Mucosa of descending colon (tissue), 3 donors: ENCODE data around the gene FAM163A. TPM values are rescaled to one million over a fixed set of nuclear protein-coding genes. Genes with fewer than 3 reads are reported as not detected.

Experiments used
- ATAC-seq: fragments of 200-7000 bp; cut with Tn5 transposase; one replicate; pipeline ENCODE4 v1.9.1; 2020; ENCODE audit warnings: mild to moderate bottlenecking, moderate library complexity
- DNase-seq, 3 donors: peaks; one replicate each; pipeline ENCODE4 v3.0.0-alpha.2; 2020
- H3K36me3 ChIP-seq: fragments of 200-600 bp; one replicate; pipeline ENCODE4 v1.8.0; 2021; ENCODE audit warnings: low read depth, mild to moderate bottlenecking
- H3K4me1 ChIP-seq: fragments of 200-600 bp; one replicate; pipeline ENCODE4 v1.8.0; 2021; ENCODE audit warnings: low read depth, mild to moderate bottlenecking
- H3K4me3 ChIP-seq: fragments of 200-600 bp; one replicate; pipeline ENCODE4 v1.8.0; 2021; ENCODE audit warnings: mild to moderate bottlenecking
- H3K9me3 ChIP-seq: fragments of 200-600 bp; one replicate; pipeline ENCODE4 v1.8.0; 2021; ENCODE audit warnings: mild to moderate bottlenecking
- intact Hi-C, 2 donors: fragments of 100-400 bp; cut with DNase I in 1 of 2; cut with micrococcal nuclease in 1 of 2; formaldehyde crosslinking; loops; one replicate each; pipeline versions ENCODE4 v1.11.0 to v1.11.1; 2022; cut with DNase I, micrococcal nuclease
- total RNA-seq, 3 donors: library from RNA; stranded (reverse); fragmentation: NEBNext Ultra II Directional in 2 of 3; extraction: Animal tissue kit (Norgen Biotek cat#: 25700) in 2 of 3; gene quantifications; one replicate each; pipeline versions ENCODE4 v1.2.1 to v1.2.4, GENCODE V29; 2021 to 2023
- TF ChIP-seq, protein P1 (sequence below): fragments of 200-600 bp; IDR thresholded peaks from one replicate; pipeline ENCODE4 v1.8.0; 2022; ENCODE audit warnings: antibody characterized with exemption, mild to moderate bottlenecking
- donor health status: DM: no; HTN: no; CAD: no; lungs with moderate emphysema.
- donor health status: DM: no; HTN: no; CAD: no.
- donor health status: DM: no; HTN: yes; CAD: no.

Gene FAM163A
- total RNA-seq, 3 donors from 2014 or later = 0.31 to 1.6 (median 0.32) TPM

DNA sequence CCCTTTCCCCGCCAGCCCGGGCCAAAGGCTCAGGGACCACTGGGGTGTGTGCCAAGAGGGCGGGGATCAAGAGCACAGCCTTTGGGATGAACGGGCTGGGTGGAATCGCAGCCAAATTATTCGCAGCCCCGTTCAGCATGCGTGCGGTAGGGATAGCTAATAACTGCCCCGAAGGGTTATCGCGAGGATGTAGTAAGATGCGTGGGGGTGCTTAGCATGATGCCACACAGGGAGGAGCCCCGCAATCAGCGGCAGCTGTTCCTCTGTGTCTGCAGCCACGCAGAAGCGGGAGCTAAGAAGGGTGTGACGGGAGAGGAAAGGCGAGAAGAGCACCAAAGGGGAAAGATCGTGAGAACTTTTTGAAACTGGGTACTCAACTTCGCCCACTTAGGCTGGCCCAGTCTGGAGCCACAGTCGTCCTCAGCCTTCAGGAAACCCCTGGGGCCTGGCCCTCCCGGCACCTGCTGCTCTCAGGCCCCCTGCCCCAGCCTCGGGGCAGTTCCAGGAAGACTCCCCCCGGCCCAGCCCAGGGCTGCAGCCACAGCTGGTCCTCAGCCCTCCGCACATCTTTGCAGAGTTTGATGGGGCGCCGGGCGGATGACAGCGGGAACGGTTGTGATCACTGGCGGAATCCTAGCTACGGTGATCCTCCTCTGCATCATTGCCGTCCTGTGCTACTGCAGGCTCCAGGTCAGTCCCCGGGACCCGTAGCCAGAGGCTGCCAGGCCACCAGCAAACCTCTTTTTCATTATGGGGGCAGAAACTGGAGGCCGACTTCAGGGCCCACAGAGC is 69.6 kb downstream of the FAM163A start:
- intact Hi-C loops = loop anchor here (5.0 kb wide), 1 partner anchor 105 kb away; no protein-coding TSS in a partner anchor

GRCh38 chr1:179813626-179814545 is 70.8 kb downstream of the FAM163A start:
- no peak for ATAC-seq
- no peaks in the 10 kb centered on the region for H3K9me3 ChIP-seq
- intact Hi-C loops = loop anchor here (5.0 kb wide), 1 partner anchor 107 kb away; no protein-coding TSS in a partner anchor
- H3K36me3 ChIP-seq = no peaks in the 10 kb centered on the region
- TF ChIP-seq, protein P1, sequence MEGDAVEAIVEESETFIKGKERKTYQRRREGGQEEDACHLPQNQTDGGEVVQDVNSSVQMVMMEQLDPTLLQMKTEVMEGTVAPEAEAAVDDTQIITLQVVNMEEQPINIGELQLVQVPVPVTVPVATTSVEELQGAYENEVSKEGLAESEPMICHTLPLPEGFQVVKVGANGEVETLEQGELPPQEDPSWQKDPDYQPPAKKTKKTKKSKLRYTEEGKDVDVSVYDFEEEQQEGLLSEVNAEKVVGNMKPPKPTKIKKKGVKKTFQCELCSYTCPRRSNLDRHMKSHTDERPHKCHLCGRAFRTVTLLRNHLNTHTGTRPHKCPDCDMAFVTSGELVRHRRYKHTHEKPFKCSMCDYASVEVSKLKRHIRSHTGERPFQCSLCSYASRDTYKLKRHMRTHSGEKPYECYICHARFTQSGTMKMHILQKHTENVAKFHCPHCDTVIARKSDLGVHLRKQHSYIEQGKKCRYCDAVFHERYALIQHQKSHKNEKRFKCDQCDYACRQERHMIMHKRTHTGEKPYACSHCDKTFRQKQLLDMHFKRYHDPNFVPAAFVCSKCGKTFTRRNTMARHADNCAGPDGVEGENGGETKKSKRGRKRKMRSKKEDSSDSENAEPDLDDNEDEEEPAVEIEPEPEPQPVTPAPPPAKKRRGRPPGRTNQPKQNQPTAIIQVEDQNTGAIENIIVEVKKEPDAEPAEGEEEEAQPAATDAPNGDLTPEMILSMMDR = no peak
- peaks cover 13% of the 10 kb centered on the region for H3K4me1 ChIP-seq
- no peak overlapping the region for H3K4me3 ChIP-seq
- DNase-seq = no peak

More for the DNA sequence above, 69.6 kb downstream of the FAM163A start:
- Histone ChIP-seq H3K4me1 (peaks cover 13% of the 10 kb centered on the region), H3K9me3 (no peaks in the 10 kb centered on the region), H3K36me3 (no peaks in the 10 kb centered on the region), H3K4me3 (no peak overlapping the region)
- no peak for ATAC-seq
- TF ChIP-seq, protein P1 = no peak
- no peak for DNase-seq

- ATAC-seq = peak; percentile 60
- H3K9me3 ChIP-seq = no peaks in the 10 kb centered on the region
- peak in 1 of 3 donors; percentile 64 for DNase-seq
Observed at GRCh38 chr1:179814546-179814838, 71.4 kb downstream of the FAM163A start.

GRCh38 chr1:179815641-179816040 is 72.5 kb downstream of the FAM163A start:
- Histone ChIP-seq H3K36me3 (no peaks in the 10 kb centered on the region), H3K4me3 (no peak overlapping the region), H3K9me3 (no peaks in the 10 kb centered on the region), H3K4me1 (peaks cover 13% of the 10 kb centered on the region)
- intact Hi-C loops = no loop called here
- no peak for ATAC-seq
- DNase-seq = no peak
- TF ChIP-seq, protein P1 = no peak

More at GRCh38 chr1:179814546-179814838, 71.4 kb downstream of the FAM163A start:
- Histone ChIP-seq H3K4me1 (peaks cover 13% of the 10 kb centered on the region), H3K36me3 (no peaks in the 10 kb centered on the region), H3K4me3 (no peak overlapping the region)
- TF ChIP-seq, protein P1 = no peak
- intact Hi-C loops = loop anchor here (5.0 kb wide), 1 partner anchor 107 kb away; no protein-coding TSS in a partner anchor

- no peak for ATAC-seq
Observed at GRCh38 chr1:179816196-179816960, 73.3 kb downstream of the FAM163A start.

More at GRCh38 chr1:179816196-179816960, 73.3 kb downstream of the FAM163A start:
- no peak for DNase-seq
- H3K36me3 ChIP-seq = no peaks in the 10 kb centered on the region
- intact Hi-C loops = no loop called here
- no peaks in the 10 kb centered on the region for H3K9me3 ChIP-seq
- TF ChIP-seq, protein P1 = no peak
- no peak overlapping the region for H3K4me3 ChIP-seq
- peaks cover 13% of the 10 kb centered on the region for H3K4me1 ChIP-seq
